ENCODE measurements around the gene MAFG. TPM values are rescaled to one million over a fixed set of nuclear protein-coding genes. Genes with fewer than 3 reads are reported as not detected.

Gene MAFG
- total and polyA plus RNA-seq, 2 of the 13 experiments (the other 11 are each of a cell fraction or from before 2014, with no cell fraction given), result 14.5 to 20.0 TPM

DNA sequence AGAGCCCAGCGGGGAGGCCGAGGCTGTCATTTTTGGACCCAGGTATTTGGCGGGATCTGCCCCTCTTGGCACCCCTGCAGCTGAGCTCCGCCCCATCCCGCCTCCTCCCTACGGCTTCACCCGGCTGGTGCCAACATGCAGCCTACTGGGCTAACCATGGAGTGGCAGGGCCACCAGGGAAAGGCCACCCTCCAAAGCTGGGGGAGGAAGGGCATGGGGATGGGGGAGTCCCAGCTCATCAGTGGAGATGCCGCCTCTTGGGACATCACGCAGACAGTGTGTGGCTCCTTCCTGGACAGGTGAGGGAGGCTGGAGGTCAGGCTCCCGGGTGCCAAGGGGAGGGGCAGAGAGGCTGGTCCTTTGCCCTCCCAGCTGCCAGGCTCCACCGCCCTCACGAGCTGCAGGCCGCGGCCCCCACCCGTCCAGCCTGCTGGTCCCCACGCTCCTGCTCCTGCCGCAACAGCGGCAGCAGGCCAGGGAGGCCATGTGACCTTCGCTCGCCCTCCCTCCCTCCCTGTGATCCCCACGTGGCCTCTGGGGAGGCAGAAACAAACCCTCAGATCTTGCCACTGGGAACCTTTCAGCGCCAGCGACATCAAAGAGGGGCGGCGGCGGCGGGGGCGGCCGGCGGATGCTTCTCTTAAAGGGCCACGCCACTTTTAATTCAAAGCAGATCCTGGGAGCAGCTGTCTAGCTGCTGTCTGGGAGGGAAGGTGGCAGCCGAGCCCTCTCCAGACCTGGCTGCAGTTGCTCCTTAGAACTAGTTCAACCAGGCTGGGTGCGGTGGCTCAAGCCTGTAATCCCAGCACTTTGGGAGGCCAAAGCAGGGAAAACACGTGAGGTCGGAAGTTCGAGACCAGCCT lies 40.2 kb upstream of the MAFG start (continued):
- TF ChIP-seq, protein P1, sequence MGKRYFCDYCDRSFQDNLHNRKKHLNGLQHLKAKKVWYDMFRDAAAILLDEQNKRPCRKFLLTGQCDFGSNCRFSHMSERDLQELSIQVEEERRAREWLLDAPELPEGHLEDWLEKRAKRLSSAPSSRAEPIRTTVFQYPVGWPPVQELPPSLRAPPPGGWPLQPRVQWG (CRISPR knock-in tag; IDR thresholded peaks at IDR 0.05; ENCODE audit: borderline replicate concordance, low read depth), result no peak
- peak; percentile 76; the same call in 1 of the 2 replicates for TF ChIP-seq NR2F2 (IDR thresholded peaks at IDR 0.05; ENCODE audit: borderline replicate concordance, low read depth)
- TF ChIP-seq TGIF2 (CRISPR knock-in tag; IDR thresholded peaks at IDR 0.05), result peak; percentile 97
- TF ChIP-seq, protein P2, sequence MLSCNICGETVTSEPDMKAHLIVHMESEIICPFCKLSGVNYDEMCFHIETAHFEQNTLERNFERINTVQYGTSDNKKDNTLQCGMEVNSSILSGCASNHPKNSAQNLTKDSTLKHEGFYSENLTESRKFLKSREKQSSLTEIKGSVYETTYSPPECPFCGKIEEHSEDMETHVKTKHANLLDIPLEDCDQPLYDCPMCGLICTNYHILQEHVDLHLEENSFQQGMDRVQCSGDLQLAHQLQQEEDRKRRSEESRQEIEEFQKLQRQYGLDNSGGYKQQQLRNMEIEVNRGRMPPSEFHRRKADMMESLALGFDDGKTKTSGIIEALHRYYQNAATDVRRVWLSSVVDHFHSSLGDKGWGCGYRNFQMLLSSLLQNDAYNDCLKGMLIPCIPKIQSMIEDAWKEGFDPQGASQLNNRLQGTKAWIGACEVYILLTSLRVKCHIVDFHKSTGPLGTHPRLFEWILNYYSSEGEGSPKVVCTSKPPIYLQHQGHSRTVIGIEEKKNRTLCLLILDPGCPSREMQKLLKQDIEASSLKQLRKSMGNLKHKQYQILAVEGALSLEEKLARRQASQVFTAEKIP (CRISPR knock-in tag; IDR thresholded peaks at IDR 0.05; ENCODE audit: borderline replicate concordance), result no peak
- TF ChIP-seq GABPB1 (CRISPR knock-in tag; IDR thresholded peaks at IDR 0.05), result peak; percentile 88
- no peak for TF ChIP-seq ZNF446 (CRISPR knock-in tag; IDR thresholded peaks at IDR 0.05)
- 0 out of 2 replicates have a peak, but pooled peaks have one; percentile 20 for TF ChIP-seq ZNF737 (CRISPR knock-in tag; IDR thresholded peaks at IDR 0.05; ENCODE audit: borderline replicate concordance)
- TF ChIP-seq, protein P3, sequence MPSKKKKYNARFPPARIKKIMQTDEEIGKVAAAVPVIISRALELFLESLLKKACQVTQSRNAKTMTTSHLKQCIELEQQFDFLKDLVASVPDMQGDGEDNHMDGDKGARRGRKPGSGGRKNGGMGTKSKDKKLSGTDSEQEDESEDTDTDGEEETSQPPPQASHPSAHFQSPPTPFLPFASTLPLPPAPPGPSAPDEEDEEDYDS (CRISPR knock-in tag; IDR thresholded peaks at IDR 0.05), result peak; percentile 66; the same call in 1 of the 2 replicates
- peak; percentile 85 for TF ChIP-seq SIN3A (IDR thresholded peaks at IDR 0.05; ENCODE audit: borderline replicate concordance, low read depth, low read length)
- TF ChIP-seq HES4 (CRISPR knock-in tag; IDR thresholded peaks at IDR 0.05; ENCODE audit: borderline replicate concordance), result peak; percentile 6; the same call in 1 of the 2 replicates
- TF ChIP-seq, protein P4, sequence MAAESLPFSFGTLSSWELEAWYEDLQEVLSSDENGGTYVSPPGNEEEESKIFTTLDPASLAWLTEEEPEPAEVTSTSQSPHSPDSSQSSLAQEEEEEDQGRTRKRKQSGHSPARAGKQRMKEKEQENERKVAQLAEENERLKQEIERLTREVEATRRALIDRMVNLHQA (CRISPR knock-in tag; IDR thresholded peaks at IDR 0.05), result no peak
- TF ChIP-seq RFX5 (IDR thresholded peaks at IDR 0.05; ENCODE audit: low read depth, low read length), result no peak
- 0 out of 2 replicates have a peak, but pooled peaks have one; percentile 78 for TF ChIP-seq KLF9 (CRISPR knock-in tag; IDR thresholded peaks at IDR 0.05; ENCODE audit: low read depth)
- no peak for TF ChIP-seq POLR2AphosphoS2 (IDR thresholded peaks at IDR 0.05; ENCODE audit: low read depth, low read length)
- TF ChIP-seq STAT5B (CRISPR knock-in tag; IDR thresholded peaks at IDR 0.05), result peak; percentile 82; the same call in 1 of the 2 replicates
- no peak for TF ChIP-seq ZNF326 (CRISPR knock-in tag; IDR thresholded peaks at IDR 0.05; ENCODE audit: borderline replicate concordance)
- no peak for TF ChIP-seq ZNF180 (CRISPR knock-in tag; IDR thresholded peaks at IDR 0.05; ENCODE audit: borderline replicate concordance, low read depth)
- TF ChIP-seq POLR2A (IDR thresholded peaks at IDR 0.05; ENCODE audit: insufficient read depth in 1 of 2, low read depth in 2 of 2, low read length in 2 of 2), result peak in 1 of 2 experiments; percentile 41; a peak in 1 of 4 replicates
- peak; percentile 99 for TF ChIP-seq MYC (CRISPR knock-in tag; IDR thresholded peaks at IDR 0.05; ENCODE audit: borderline replicate concordance)
- TF ChIP-seq, protein P5, sequence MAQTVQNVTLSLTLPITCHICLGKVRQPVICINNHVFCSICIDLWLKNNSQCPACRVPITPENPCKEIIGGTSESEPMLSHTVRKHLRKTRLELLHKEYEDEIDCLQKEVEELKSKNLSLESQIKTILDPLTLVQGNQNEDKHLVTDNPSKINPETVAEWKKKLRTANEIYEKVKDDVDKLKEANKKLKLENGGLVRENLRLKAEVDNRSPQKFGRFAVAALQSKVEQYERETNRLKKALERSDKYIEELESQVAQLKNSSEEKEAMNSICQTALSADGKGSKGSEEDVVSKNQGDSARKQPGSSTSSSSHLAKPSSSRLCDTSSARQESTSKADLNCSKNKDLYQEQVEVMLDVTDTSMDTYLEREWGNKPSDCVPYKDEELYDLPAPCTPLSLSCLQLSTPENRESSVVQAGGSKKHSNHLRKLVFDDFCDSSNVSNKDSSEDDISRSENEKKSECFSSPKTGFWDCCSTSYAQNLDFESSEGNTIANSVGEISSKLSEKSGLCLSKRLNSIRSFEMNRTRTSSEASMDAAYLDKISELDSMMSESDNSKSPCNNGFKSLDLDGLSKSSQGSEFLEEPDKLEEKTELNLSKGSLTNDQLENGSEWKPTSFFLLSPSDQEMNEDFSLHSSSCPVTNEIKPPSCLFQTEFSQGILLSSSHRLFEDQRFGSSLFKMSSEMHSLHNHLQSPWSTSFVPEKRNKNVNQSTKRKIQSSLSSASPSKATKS (CRISPR knock-in tag; IDR thresholded peaks at IDR 0.05), result no peak
- TF ChIP-seq ZNF530 (CRISPR knock-in tag; IDR thresholded peaks at IDR 0.05; ENCODE audit: low read depth), result no peak

All from HepG2 (cell line).